IPS DF 19.7 (cell line): Measurements from ENCODE around the gene STIP1.
"Not testable (repeated sequence)": the region's sequence is repeated elsewhere in the genome, so short reads cannot be mapped to it uniquely, and the experiment has no call there.

Experiments
- DNase-seq: peaks from one replicate; pipeline ENCODE4 v3.0.0-alpha.2; 2013; ENCODE audit warnings: low read depth, low spot score

Gene STIP1

DNA sequence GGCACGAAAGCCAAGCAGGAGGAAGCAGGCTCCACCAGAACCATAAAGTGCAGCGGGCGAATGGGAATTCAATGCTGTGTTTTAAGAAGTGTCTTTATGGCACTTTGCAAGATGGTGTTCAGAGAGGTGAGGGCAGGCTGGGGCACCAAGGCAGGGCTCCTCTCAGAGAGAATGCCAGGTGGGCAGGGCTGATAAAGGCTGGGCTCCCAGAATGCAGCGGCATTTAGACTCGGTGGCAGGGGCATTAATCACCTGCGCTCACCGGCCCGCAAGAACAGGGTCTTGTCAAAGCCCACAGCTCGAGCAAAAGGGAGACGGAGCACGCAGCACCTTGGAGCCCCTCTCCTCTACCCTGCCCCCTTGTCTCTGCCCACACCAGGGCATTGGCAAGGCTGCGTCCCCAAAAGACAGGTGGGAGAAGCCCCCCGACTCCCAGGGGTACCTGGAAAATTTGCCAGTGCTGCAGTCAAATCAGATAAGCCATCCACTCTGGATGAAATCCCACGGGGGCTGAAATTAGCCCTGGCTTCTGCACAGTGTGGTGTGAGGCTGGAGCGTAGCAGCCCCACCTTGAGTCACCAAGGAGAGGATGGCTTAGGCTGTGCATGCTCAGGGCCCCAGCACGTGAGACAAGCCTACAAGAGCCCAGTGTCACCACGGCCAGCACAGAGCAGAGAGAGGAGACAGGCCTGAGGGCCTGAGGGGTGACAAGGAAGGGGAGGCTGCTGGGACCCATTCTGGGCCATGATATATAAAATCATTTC is 28.2 kb upstream of the STIP1 start:
- DNase-seq = no peak

DNA sequence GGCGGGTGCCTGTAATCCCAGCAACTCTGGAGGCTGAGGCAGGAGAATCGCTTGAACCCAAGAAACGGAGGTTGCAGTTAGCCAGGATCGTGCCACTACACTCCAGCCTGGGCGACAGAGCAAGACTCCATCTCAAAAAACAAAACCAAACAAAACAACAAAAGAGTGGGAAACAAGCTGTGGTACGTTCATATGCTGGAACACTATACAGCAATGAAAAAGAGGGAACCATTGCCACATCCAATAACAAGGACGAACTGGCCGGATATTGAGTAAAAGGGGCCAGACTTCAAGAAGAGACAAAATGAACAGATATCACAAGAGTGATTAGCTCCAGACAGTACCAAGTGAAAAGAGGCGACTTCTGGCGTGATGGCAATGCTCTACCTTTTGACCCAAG is 24.9 kb upstream of the STIP1 start:
- DNase-seq = no peak

DNA sequence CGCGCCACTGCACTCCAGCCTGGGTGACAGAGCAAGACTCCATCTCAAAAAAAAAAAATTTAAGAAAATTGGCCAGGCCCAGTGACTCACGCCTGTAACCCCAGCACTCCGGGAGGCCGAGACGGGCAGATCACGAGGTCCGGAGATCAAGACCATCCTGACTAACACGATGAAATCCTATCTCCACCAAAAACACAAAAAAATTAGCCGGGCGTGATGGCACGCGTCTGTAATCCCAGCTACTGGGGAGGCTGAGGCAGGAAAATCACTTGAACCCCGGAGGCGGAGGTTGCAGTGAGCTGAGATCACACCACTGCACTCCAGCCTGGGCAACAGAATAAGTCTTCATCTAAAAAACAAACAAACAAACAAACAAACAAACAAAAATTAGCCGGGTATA is 23.2 kb upstream of the STIP1 start:
- not testable (repeated sequence) for DNase-seq

DNA sequence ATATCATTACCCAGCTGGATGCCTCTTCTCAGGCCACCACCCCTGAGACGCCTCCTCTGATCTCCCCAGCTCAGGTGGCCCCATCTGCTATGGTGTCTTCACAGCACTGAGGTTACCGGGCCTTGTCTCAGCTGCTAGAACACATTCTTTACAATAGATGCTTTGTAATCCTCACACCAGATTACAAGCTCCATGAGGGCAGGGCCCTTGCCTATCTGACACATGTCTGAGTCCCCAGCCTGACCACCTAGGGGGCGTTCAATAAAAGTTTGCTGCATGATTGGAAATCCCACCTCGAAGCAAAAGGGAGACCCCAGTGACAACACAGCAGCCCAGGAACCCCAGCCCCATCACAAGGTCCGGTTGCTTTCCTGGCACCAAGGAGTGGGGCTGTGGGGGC is 22.0 kb upstream of the STIP1 start:
- DNase-seq = no peak

DNA sequence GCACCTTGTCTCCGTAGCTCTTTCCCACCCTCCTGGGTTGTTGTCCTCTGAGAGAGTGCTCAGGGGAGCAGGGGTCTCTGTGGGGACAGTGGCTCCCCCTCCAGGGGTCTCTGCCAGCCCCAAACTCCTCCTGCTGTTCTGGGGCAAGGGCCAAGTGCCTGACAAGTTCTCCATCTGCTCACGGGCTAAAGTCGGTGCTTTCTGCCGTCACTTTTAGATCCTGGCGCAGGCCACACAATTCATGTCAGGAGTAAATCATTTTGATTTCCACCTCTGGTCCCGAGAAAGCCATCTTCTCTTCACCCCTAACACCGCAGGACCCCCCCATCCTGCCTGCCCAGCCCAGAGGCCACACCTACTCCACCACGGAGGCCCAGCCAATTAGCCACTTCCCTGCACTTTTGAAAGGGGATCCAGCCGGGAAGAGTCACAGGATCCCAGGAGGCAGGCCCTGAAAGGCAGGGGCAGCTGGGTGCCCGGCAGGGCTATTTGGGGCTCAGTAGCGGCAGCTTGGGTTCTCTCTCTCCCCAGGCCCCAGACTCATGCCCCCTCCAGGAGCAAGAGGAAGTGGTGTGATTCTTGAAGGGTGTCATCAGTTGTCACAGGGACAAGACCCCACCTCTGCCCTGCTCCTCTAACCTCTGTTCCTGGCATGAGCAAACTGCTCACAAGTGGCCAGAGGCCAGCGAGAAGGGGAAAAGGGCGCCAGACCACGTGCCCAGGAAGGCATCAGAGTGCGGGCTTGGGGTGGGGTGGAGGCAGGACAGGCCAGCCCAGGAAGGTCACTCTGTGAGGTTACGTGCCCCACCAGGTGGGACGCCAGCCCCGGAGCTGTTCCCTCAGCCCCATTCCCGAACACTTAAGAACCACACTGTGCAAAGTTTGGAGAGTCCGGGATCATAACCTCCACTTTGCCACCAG is 21.3 kb upstream of the STIP1 start:
- no peak for DNase-seq

DNA sequence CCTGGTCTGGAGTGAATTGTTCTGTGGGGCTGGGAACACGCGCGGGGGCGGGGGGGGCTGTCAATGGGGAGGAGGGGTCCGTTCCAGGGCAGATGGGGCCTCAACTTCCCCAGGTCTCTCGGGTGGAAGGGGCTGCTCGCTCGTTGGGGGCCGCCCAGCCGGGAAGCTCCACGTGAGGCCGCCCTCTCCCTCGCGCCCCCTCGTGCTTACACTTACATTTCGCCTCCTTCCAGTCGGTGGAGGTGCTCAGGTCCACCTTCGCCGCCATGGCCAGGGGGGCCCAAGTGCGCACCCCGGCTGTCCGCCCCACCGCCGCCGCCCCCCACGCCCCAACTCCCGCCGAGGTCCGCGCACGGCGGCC is 20.5 kb upstream of the STIP1 start:
- DNase-seq = no peak

DNA sequence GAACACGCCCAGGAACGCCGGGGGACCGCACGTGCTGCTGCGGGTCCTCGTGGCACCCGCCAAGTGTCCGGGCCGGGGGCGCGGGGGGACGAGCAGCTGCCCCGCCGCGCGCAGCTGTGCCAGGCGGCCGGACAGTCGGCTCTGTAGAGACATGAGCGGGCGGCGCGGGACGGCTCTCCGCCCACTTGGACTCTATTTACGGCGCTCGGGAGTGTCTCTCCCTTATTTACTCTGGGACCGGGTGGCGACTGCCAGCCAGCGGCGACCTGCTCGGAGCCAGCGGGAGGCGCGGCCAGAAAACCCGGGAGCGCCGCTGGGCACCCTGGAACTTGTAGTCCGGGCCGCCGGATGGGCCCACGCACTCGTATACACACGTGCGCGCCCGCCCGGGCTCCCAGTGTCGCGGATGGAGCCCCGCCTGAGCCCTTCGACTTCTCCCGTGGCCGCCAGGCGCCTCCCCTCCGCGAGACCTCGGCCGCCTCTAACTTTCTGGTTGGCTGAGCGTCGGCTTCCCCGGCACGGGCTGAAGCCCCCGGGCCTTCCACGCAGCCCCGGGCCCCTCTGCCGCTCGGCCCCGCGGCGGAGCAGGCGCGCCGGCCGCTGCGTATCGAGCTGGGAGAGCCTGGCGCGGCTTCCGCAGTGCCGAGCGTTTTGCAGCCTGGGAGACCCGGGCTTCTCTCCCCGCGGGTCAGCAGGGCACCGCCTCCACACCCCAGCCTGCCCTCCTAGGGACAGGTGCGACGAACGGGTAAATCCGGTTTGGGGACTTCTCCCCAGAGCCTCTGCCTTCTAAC is 19.9 kb upstream of the STIP1 start, which contains the start of gene MACROD1:
TSS of gene MACROD1 (minus strand) at position 272 of the 794 bp plus-strand sequence. CDS start at position 153, 119 bp downstream.
- DNase-seq = peak; percentile 67

DNA sequence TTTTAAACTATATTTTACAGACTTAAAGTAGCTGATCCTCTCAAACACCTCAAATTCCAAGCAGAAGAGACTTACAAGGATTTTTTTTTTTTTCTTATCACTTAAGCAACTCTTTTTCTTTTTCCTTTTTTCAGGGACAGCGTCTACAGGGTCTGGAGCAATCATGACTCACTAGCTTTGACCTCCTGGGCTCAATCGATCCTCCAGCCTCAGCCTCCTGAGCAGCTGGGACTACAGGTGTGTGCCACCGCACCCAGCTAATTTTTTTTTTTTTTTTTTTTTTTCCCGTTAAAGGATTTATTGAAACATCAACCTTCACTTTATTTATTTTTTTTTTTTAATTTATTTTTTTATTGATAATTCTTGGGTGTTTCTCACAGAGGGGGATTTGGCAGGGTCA is 15.6 kb upstream of the STIP1 start:
- no peak for DNase-seq

DNA sequence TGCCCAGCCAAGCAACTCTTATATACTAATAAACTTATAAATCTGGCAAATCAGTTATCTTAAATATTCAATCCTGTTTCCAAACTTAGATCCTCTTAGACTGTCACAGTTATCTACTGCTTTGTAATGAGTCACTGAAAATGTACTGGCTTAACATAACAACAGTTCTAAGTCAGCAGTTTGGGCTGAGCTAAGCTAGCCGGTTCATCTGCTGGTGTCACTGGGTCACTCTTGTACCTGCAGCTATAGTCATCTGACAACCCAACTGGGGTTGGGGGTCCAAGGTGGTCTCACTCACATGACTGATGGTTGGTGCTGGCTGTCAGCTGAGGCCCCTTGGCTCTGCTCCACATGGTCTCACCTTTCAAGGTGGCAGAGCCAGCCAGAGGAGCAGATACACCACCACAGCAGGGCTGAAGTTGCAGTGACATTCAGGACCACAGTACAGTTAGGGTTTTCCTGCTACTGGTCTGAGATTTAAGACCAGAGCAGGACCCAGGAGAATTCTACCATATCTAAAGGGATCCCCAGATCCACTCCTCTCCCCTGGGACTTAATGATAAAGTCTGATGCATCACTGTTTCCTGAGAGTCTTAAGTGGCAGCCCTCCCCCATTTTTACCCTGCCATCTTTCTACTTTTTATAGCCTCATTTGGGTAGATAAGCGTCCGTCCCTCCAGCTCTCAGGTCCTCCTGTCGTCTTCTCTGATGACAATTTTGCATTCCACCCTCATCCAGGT is 12.2 kb upstream of the STIP1 start:
- DNase-seq = no peak

DNA sequence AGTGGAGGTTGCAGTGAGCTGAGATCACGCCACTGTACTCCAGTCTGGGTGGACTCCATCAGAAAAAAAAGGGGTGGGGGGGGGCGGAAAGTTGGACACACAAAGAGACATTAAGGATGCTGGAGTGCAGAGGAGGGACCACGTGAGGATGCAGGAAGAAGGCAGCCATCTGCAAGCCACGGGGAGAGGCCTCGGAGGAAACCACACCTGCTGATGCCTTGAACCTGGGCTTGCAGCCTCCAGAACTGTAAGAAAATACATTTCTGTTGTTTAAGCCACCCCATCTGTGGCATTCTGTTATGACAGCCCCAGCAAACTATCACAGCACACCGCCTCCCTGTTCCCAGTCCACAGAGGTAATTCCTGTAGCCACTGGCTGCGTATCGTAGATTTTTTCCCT is 9.2 kb upstream of the STIP1 start:
- no peak for DNase-seq

DNA sequence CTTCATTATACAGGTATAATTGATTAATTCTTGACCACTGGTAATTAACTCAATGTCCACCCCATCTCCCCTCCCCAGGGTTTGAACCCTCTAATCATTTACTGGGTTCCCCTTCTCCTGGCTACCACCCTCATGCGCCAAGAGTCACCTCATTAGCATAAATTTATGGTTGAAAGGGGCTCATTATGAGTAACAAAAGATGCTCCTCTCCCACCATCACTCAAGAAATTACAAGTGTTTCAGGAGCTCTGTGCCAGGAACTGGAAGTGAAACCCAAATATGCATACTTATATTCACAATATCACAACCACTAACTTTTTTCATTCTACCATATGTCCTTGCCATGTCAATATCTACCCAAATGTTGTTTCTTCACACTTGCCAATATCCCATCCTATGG is 7.8 kb upstream of the STIP1 start:
- DNase-seq = no peak

DNA sequence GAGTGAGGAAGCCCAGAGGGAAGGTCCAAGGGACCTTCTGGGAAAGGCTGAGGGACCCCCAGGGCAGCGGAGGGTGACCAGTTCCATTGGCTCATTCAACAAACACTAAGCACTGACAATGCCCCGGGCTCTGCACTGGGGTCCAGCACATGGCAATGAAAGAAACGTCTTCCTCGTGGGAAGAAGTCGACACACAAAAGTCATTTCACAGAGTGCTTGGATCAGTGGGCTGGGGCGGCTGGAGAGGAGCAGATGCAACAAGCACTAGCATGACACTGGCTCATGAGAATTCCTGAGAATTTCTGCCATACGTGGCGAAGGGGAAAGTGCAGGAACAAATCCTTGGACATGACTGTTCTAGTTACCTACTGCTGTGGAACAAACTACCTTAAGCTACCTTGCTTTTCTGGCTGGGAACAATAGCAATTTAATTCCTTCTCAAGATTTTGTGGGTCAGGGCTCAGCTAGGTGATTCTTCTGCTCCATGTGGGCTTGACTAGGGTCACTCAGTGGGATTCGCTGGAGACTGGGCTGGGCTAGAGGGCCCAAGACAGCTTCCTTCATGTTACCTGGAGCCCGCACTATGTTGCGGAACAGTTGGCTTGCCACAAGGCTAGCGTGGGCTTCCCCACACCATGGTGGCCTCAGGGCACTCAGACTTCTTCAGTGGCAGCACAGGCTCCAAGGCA is 6.9 kb upstream of the STIP1 start:
- DNase-seq = no peak

DNA sequence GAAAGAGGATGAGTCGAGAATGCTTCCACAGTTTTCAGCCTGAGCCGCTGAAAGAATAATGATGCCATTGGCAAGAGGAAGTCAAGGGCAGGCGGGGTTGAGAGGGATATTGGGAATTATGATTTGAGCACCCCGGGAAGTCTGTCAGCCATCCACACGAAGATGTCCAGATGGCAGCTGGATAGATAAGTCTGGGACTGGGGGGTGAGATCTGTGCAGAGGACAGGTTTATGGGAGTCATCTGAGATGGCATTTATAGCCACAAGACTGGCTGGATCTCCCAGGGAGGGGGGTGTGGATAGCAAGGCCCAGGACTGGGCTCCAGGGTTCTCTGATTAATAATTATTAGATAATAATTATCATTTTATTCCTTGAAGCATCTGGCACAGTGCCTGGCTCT is 5.1 kb upstream of the STIP1 start:
- DNase-seq = no peak

DNA sequence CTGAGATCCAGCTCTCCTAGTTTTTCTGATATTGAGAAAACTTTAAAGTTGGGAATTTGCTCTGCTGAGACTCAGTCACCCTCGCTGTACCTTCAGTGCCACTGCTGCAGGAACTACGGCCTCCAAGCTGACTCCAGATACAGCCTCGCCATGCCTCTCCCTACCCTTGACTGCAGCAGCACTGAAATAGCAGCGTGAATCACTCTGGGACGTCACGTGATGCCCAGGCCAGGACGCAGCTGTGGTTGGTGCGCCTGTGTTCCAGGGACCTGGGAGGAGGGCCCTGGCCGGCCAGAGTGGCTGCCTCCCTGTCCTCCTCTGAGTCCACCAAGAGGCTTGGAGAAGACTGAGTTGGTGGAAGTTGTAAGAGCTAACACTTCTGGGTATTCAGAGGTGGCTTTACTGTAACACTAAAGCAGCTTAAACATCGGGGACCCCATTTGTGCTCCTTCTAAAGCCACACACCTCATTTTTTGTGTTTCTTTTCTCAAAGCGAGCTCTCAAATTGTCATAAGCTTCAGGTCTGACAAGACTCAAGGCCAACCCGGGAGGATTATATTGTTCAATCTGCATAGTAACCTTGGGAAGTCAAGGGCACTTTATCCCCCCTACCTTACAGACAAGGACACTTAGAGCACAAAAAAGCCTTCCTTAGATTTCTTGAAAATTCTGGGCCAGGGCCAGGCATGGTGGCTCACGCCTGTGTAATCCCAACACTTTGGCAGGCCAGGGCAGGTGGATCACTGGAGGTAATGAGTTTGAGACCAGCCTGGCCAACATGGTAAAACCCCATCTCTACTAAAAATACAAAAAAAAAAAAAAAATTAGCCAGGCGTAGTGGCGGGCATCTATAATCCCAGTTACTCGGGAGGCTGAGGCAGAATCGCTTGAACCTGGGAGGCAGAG is 4.2 kb upstream of the STIP1 start:
- no peak for DNase-seq

DNA sequence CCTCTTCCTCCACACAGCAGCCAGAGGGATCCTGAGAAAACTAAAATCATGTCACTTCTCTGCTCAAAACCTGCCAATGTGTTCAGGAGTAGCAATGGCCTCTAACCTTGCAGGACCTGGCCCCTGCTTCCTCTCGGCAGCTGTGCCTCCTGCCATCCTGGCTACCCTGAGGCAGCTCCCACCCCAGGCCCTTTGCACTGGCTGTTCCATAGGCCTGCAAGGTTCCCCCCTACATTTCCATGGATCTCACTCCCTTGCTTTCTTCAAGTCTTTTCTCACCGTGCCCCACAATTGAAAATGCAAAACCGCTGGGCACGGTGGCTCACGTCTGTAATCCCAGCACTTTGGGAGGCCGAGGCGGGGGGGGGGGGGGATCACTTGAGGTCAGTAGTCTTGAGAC is 2.1 kb upstream of the STIP1 start:
- DNase-seq = no peak

DNA sequence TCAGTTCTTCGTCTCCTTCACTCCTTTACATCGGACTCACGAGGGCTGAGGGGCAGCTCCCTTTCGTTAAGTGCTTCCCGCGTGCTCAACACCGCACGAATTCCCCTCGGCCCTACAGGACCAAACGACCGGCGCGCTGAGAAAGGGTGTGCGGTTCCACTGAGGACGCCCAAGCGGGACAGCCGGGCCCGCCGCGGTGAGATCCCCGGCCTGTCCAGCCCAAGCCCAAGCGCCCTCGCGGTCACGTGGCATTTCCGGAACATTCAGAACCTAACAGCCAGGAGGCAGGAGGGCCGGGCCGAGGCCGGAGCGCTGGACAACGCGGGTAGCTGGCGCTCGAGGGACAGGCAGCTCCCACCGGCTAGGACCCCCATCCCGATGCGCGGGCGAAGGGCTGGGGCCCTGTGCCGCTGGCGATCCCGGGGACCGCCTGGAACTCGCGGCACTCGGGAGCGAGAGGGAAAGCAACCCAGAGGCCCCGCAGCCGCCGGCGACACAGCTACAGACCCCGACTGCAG is 737 bp upstream of the STIP1 start:
- DNase-seq = no peak

DNA sequence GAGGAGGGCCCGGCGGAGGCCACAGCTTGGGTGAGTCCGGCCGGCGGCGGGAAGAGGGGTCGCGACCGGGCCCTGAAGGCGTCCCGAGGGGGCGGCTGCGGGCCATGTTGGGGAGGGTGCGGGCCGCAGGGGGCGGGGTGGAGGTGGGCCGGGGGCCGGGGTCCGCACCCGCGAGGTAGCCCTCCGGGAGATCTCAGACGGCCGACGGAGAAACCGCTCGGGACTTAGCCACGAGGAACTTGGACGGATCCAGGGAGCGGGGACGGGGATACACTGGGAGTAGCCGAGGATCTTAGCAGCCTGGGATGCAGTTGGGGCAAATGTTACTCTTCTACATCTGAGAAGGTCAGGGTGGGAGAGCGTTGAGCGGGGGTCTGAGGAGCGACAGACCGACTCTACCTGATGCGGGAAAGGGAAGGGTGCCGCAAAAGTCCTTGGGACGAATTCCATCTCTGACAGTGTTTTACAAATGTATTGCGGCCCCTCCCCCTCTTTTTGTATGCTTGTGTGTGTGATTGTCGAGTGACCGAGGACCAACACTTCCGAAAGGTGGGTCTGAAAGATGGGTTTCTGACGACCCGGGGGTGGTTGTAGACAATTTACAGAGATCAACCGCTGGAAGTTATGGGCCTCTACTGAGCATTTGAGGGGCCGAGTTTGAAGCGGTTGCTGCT is 658 bp downstream of the STIP1 start:
- DNase-seq = no peak

DNA sequence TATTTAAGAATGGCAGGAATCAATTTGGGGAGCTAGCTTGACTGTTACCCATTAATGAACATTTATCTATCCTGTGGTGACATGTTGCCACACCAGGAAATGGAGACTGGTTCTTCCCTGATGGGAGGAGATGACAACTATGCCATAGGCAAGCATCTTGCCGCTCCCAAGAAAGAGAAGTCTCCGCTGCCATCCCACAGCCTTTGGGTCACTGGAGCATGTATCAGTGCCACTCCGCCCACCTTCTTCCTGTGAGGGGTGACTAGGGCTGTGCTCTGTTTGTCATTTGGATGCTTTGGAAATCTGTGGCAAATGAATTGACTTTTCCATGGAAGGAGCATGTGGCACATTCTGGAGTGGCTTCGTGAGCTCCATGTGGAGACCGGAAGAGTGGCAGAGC is 6.5 kb downstream of the STIP1 start:
- DNase-seq = no peak

DNA sequence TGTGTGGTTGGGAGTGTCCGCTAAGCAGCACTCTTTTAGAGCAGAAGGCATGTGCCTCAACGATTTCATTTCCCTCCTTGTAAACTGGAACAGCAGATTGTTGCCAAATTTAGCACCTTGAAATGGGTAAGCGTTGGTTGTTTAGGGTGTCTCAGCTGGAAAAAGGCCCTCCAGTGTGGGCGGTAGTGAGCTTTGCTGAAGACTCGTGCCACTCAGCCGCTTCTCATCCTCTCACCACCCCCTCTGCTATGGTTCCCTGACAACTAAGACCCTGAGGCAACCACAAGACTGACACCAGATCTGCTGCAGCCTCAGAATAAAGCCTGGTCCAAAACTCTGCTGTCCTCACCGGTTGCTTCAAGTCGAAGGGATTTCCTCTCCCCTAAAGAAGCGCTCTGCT is 10.7 kb downstream of the STIP1 start:
- no peak for DNase-seq
